Keratinocyte (primary cell): ENCODE measurements around the gene RBCK1.

ENCODE experiments used
- CTCF ChIP-seq, 3 experiments: IDR thresholded peaks in 1 of 3; conservative IDR thresholded peaks in 1 of 3; optimal IDR thresholded peaks in 1 of 3; 2 replicates in 2 of 3; 3 replicates in 1 of 3; pipeline versions ENCODE3 to v1.5.1; 2011; ENCODE audit warnings: low read length in 3 of 3, mild to moderate bottlenecking in 3 of 3, moderate library complexity in 2 of 3, control low read depth in 1 of 3, inconsistent platforms in 1 of 3; ENCODE audit not compliant: insufficient read depth in 2 of 3; ENCODE audit errors: extremely low read depth in 1 of 3
- EZH2 ChIP-seq: IDR thresholded peaks from one replicate; pipeline ENCODE4 v1.6.1; 2012; ENCODE audit warnings: inconsistent platforms, mild to moderate bottlenecking, low read length, moderate library complexity

GRCh38 chr20:418858-419365 is 10.8 kb downstream of the RBCK1 start:
- TF ChIP-seq CTCF (optimal IDR thresholded peaks at IDR 0.05 in 1 of 3, IDR thresholded peaks at IDR 0.05 in 1 of 3, conservative IDR thresholded peaks at IDR 0.05 in 1 of 3; ENCODE audit: extremely low read depth in 1 of 3, insufficient read depth in 2 of 3, low read length in 3 of 3): no peak
- no peak for TF ChIP-seq EZH2
